Stimulated activated CD4-positive, alpha-beta T cell treated with anti-CD3 and anti-CD28 coated beads, Interleukin-1b, Interleukin-23, amount 100 ng/mL, for 4 hours (primary cell): ENCODE measurements around the gene LRGUK.

Experiments used
- DNase-seq, 2 donors: peaks; one replicate each; pipeline ENCODE4 v3.0.0-alpha.2; 2020; ENCODE audit warnings: low read depth in 2 of 2

LRGUK gene

DNA sequence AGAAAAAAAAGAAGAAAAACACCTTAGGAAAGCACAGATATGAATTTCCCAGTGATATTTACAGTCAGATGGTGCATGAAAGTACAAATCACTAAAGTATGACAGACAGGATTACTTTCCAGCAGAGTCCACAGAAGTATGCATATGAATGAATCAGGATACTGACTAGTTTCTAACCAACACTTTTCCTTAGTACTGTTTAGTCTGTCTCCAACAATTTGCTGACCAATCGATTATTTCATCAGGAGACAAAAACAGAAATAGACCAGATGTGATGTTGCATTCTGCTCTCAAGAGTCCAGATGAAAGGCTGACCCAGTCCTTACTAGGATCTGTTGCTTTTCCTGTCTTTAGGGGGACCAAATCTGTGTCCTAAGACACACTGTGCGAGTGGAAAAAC, 175.0 kb downstream of the LRGUK start:
- DNase-seq: no peak

DNA sequence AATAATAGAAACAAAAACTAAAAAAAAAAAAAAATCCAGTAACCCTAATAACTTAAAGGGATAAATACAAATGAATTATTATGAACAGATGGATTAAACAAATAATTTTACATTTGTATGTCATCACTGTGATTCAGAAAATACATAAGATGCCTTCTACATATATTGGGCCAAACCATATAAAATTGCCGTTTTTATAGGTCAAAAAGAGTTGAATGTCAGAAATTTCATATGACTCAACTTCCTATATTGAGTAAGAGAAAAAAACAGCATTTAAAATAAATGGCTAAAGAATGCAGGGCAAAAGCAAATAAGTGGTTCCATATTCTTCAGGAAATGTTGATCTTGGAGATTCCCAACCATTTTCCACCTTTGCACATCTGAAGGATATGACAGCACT, 180.2 kb downstream of the LRGUK start:
- DNase-seq: no peak

DNA sequence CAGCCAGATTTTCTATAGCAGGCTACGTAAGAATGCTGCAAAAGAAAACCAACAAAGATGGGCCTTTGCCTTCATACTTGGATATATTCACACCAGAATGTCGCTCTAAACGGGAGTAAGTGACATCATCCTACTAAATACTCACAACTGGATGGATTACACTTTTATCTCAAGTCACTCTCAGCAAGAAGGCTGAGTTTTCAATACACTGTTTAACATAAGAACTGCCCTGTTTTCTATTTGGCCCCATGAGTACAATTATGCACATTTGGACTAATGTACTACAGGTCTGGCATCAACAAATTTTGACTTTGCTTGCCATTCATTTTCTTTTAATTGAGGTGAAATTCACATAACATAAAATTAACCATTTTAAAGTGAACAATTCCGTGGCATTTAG, 181.4 kb downstream of the LRGUK start:
- no peak for DNase-seq

DNA sequence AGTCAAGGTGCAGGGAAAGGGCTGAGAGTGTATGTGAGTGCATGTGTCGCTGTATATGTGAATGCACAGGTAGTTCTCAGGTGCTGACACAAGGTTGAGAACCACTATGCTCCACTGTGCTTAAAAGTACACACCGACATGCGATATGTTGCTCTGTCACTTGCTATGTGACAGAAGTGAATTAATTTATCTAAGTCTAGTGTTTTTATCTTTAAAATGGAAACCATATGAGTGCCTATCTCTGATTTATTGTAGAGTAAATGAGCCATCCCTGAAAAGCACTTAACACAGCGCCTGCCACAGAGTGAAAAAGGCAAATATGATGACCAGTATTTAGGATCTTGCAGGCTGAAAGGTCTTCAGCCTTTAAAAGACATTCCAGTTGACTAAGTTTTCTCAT, 184.7 kb downstream of the LRGUK start:
- no peak for DNase-seq

DNA sequence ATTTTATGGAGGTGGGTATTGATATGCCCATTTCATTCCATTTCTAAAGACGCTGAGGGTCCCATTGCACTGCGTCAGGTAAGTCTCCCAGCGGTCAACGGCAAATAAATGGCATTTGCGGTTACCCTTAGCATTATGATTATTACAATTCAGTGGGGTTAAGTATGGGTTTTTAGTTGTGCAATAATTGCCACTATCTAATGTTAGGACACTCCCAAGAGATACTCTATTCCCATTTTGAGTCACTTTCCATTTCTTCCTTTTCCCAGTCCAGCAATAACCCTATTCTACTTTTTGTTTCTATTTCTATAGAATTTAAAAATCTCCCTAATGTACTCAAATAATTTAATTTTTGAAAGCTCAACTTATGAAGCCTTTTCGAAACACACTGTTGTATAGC, 185.6 kb downstream of the LRGUK start:
- DNase-seq: no peak

DNA sequence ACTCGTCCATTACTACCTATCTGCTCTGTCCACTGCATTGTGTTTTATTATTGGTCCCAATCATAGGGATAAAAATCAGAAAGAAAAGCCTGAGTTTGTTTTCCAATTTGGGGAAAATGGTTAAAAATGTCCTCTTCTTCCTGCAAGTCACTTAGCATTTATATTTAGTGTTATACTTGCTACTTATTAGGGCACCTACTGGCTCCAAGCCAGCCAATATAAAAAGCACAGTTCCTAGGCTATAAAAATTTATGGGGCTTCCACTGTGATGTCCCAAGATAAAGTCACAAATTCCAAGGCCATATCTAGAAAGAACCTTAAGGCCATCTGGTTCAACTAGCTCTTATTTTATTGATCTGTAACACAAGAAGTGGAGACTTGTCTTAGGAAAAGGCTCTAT, 186.4 kb downstream of the LRGUK start:
- DNase-seq: no peak
